OCI-LY7 (cell line): ENCODE measurements around the gene ZNF493.

Experiments used
- CTCF ChIP-seq: fragments of 200-600 bp; sonication (generic); conservative IDR thresholded peaks from 2 replicates; pipeline ENCODE4 v1.5.1; 2014; ENCODE audit warnings: mild to moderate bottlenecking, antibody characterized with exemption, low read length, moderate library complexity, mixed read lengths
- EZH2phosphoT487 ChIP-seq: fragments of 200-600 bp; sonication (generic); IDR thresholded peaks from 2 replicates; pipeline ENCODE4 v1.6.1; 2018; ENCODE audit warnings: low read depth, borderline replicate concordance, mild to moderate bottlenecking, mixed run types, antibody characterized with exemption, low read length, moderate library complexity, mixed read lengths

- no peak for TF ChIP-seq CTCF
- no peak for TF ChIP-seq EZH2phosphoT487
Observed at GRCh38 chr19:21410166-21410565, 13.2 kb downstream of the ZNF493 start.
